Esophagus muscularis mucosa (tissue), 4 donors: ENCODE measurements around the gene ADCK1.

ENCODE experiments used
- EP300 ChIP-seq: sonication (generic); formaldehyde crosslinking; IDR thresholded peaks from one replicate; pipeline ENCODE4 v1.6.1; 2017; ENCODE audit warnings: antibody characterized with exemption
- POLR2A ChIP-seq: fragments of 450-650 bp; IDR thresholded peaks from one replicate; pipeline ENCODE4 v1.6.1; 2017; ENCODE audit warnings: antibody characterized with exemption, moderate library complexity, mild to moderate bottlenecking, low read depth
- POLR2AphosphoS5 ChIP-seq, 2 donors: sonication (generic); formaldehyde crosslinking; IDR thresholded peaks; one replicate each; pipeline ENCODE4 v1.6.1; 2017; ENCODE audit warnings: antibody characterized with exemption in 2 of 2
- TF ChIP-seq, protein P1 (sequence below), 3 experiments: fragments of 200-600 bp in 2 of 3; fragments of 450-650 bp in 1 of 3; sonication (generic) in 2 of 3; IDR thresholded peaks; one replicate each; pipeline ENCODE4 v1.5.1; 2017 to 2019; ENCODE audit warnings: antibody characterized with exemption in 3 of 3, mild to moderate bottlenecking in 2 of 3, moderate library complexity in 1 of 3

DNA sequence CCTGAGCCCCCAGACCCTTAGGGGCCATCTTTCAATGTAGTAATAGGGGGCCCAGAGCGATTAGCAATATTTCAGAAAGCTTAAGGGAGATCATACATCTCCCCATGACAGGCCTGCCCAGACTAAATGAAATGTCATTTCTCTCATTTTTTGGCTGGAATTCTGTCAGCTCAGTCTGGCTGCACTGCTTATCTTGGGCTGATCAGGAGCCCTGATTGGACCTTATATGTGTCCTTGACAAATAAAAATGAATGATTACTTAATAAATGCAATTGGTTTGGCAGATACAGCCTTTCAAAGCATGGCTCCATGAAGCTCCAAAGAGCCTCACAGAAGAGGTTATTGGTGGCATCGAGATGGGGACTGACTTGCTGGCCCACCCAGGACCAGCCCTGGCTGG, 121.9 kb downstream of the ADCK1 start:
- TF ChIP-seq, protein P1, sequence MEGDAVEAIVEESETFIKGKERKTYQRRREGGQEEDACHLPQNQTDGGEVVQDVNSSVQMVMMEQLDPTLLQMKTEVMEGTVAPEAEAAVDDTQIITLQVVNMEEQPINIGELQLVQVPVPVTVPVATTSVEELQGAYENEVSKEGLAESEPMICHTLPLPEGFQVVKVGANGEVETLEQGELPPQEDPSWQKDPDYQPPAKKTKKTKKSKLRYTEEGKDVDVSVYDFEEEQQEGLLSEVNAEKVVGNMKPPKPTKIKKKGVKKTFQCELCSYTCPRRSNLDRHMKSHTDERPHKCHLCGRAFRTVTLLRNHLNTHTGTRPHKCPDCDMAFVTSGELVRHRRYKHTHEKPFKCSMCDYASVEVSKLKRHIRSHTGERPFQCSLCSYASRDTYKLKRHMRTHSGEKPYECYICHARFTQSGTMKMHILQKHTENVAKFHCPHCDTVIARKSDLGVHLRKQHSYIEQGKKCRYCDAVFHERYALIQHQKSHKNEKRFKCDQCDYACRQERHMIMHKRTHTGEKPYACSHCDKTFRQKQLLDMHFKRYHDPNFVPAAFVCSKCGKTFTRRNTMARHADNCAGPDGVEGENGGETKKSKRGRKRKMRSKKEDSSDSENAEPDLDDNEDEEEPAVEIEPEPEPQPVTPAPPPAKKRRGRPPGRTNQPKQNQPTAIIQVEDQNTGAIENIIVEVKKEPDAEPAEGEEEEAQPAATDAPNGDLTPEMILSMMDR (IDR thresholded peaks at IDR 0.05): no peak
- TF ChIP-seq POLR2AphosphoS5 (IDR thresholded peaks at IDR 0.05) (no peak), POLR2A (no peak), EP300 (no peak)
